Left lung (tissue), 10 donors: Measurements from ENCODE around the gene NUDT8. TPM values are rescaled to one million over a fixed set of nuclear protein-coding genes. Genes with fewer than 3 reads are reported as not detected.
"Not testable (repeated sequence)": the region's sequence is repeated elsewhere in the genome, so short reads cannot be mapped to it uniquely, and the experiment has no call there.

Source experiments
- ATAC-seq: fragments of 200-7000 bp; cut with Tn5 transposase; one replicate; pipeline ENCODE4 v1.9.1; 2020; ENCODE audit warnings: moderate library complexity
- DNase-seq, 4 donors: peaks; one replicate each; pipeline ENCODE4 v3.0.0-alpha.2; 2013 to 2020
- H3K27ac ChIP-seq, 2 donors: fragments of 200-600 bp; sonication (generic) in 1 of 2; one replicate each; pipeline versions ENCODE4 v1.5.0 to v1.8.0; 2020 to 2021
- H3K27me3 ChIP-seq, 2 donors: fragments of 200-600 bp; sonication (generic) in 1 of 2; one replicate each; pipeline versions ENCODE4 v1.5.0 to v1.8.0; 2020 to 2021
- H3K36me3 ChIP-seq, 2 donors: fragments of 200-600 bp; sonication (generic) in 1 of 2; one replicate each; pipeline versions ENCODE4 v1.5.0 to v1.8.0; 2020 to 2021
- H3K4me1 ChIP-seq, 2 donors: fragments of 200-600 bp; one replicate each; pipeline ENCODE4 v1.8.0; 2021
- H3K4me3 ChIP-seq, 2 donors: fragments of 200-600 bp; sonication (generic) in 1 of 2; one replicate each; pipeline versions ENCODE4 v1.5.0 to v1.8.0; 2020 to 2021; ENCODE audit warnings: mild to moderate bottlenecking in 1 of 2
- H3K9me3 ChIP-seq, 2 donors: fragments of 200-600 bp; sonication (generic) in 1 of 2; one replicate each; pipeline versions ENCODE4 v1.5.0 to v1.8.0; 2020 to 2021
- CTCF ChIP-seq, 2 donors: fragments of 200-600 bp; sonication (generic) in 1 of 2; IDR thresholded peaks; one replicate each; pipeline versions ENCODE4 v1.5.0 to v1.8.0; 2021; ENCODE audit warnings: antibody characterized with exemption in 2 of 2
- intact Hi-C, 2 donors: fragments of 100-400 bp; cut with DNase I; formaldehyde crosslinking; loops; one replicate each; pipeline versions ENCODE4 v1.11.2 to v1.14.2; 2022
- polyA plus RNA-seq, 6 donors: library from polyadenylated mRNA; unstranded; fragments of 120-200 nt; gene quantifications; one replicate each; pipeline ENCODE4 v1.2.1, GENCODE V29; 2013; ENCODE audit not compliant: insufficient read length in 6 of 6
- total RNA-seq, 2 donors: library from RNA; stranded (reverse); fragmentation: NEBNext Ultra II Directional; extraction: Animal tissue kit (Norgen Biotek cat#: 25700); gene quantifications; one replicate each; pipeline ENCODE4 v1.2.1, GENCODE V29; 2021
- donor health status: DM: no; HTN: yes; CAD: no.
- donor health status: DM: no; HTN: no; CAD: no.

Gene NUDT8
- total and polyA plus RNA-seq, 8 donors, result 3.8 to 18.1 (median 5.6) TPM

- Histone ChIP-seq H3K9me3 (no peaks in the 10 kb centered on the region), H3K36me3 (no peaks in the 10 kb centered on the region), H3K27ac (no peak overlapping the region), H3K27me3 (no peaks in the 10 kb centered on the region), H3K4me1 (no peaks in the 10 kb centered on the region), H3K4me3 (no peak overlapping the region)
- intact Hi-C loops, result no loop called here
- DNase-seq (no peak), ATAC-seq (no peak)
- TF ChIP-seq CTCF (IDR thresholded peaks at IDR 0.05), result no peak
Observed at GRCh38 chr11:67662142-67662834, 32.6 kb upstream of the NUDT8 start.

- H3K36me3 ChIP-seq, H3K27me3 ChIP-seq, H3K27ac ChIP-seq, ATAC-seq, intact Hi-C loops, H3K4me3 ChIP-seq, DNase-seq, H3K4me1 ChIP-seq: not testable (repeated sequence)
- peaks cover 0 to 12% of the 10 kb centered on the region in 2 donors for H3K9me3 ChIP-seq
Observed at GRCh38 chr11:67660752-67661151, 31.0 kb upstream of the NUDT8 start.

GRCh38 chr11:67659651-67660165 lies 30.0 kb upstream of the NUDT8 start:
- H3K4me3 ChIP-seq, intact Hi-C loops, H3K27me3 ChIP-seq, H3K4me1 ChIP-seq, ATAC-seq, H3K36me3 ChIP-seq, H3K27ac ChIP-seq: not testable (repeated sequence)
- TF ChIP-seq CTCF (IDR thresholded peaks at IDR 0.05), result peak in 1 of 2 donors; percentile 26
- DNase-seq, result peak in 1 of 4 donors; percentile 2
- H3K9me3 ChIP-seq, result peaks cover 0 to 14% of the 10 kb centered on the region in 2 donors

- intact Hi-C loops, result no loop called here
- no peak for TF ChIP-seq CTCF (IDR thresholded peaks at IDR 0.05)
- H3K9me3 ChIP-seq, result peaks cover 0 to 14% of the 10 kb centered on the region in 2 donors
- no peaks in the 10 kb centered on the region for H3K36me3 ChIP-seq
- no peaks in the 10 kb centered on the region for H3K27me3 ChIP-seq
- no peak for DNase-seq
- no peaks in the 10 kb centered on the region for H3K4me1 ChIP-seq
- H3K4me3 ChIP-seq, result no peak overlapping the region
- no peak overlapping the region for H3K27ac ChIP-seq
- no peak for ATAC-seq
Observed at GRCh38 chr11:67657300-67657699, 27.6 kb upstream of the NUDT8 start.

- H3K4me1 ChIP-seq, result no peaks in the 10 kb centered on the region
- DNase-seq, result no peak
- intact Hi-C loops, result no loop called here
- no peak overlapping the region for H3K4me3 ChIP-seq
- H3K27me3 ChIP-seq, result peaks cover 0 to 6% of the 10 kb centered on the region in 2 donors
- no peak for ATAC-seq
- H3K27ac ChIP-seq, result no peak overlapping the region
- TF ChIP-seq CTCF (IDR thresholded peaks at IDR 0.05), result no peak
- no peaks in the 10 kb centered on the region for H3K36me3 ChIP-seq
- peaks cover 0 to 14% of the 10 kb centered on the region in 2 donors for H3K9me3 ChIP-seq
Observed at GRCh38 chr11:67656278-67656922, 26.7 kb upstream of the NUDT8 start.
